ENCODE measurements around the gene CCDC27. TPM values are rescaled to one million over a fixed set of nuclear protein-coding genes. Genes with fewer than 3 reads are reported as not detected.
"Not testable (repeated sequence)": the region's sequence is repeated elsewhere in the genome, so short reads cannot be mapped to it uniquely, and the experiment has no call there.

The CCDC27 gene
- total RNA-seq, 1 experiment from 2014 or later = not detected

GRCh38 chr1:3746389-3746829 is 5.8 kb upstream of the CCDC27 start:
- peaks cover 11% of the 10 kb centered on the region for H3K4me1 ChIP-seq (replicated peaks)
- H3K27me3 ChIP-seq (replicated peaks) = peaks cover 8% of the 10 kb centered on the region; the same call in 1 of the 2 replicates
- peaks cover 4% of the 10 kb centered on the region; the same call in 1 of the 2 replicates for H3K36me3 ChIP-seq
- H3K27ac ChIP-seq = no peak overlapping the region
- H3K4me3 ChIP-seq = peak overlapping the region; percentile 56
- DNase-seq (ENCODE audit: low read depth in 1 of 2, low spot score in 2 of 2) = no peak
- no peaks in the 10 kb centered on the region for H3K9me3 ChIP-seq (replicated peaks)

DNA sequence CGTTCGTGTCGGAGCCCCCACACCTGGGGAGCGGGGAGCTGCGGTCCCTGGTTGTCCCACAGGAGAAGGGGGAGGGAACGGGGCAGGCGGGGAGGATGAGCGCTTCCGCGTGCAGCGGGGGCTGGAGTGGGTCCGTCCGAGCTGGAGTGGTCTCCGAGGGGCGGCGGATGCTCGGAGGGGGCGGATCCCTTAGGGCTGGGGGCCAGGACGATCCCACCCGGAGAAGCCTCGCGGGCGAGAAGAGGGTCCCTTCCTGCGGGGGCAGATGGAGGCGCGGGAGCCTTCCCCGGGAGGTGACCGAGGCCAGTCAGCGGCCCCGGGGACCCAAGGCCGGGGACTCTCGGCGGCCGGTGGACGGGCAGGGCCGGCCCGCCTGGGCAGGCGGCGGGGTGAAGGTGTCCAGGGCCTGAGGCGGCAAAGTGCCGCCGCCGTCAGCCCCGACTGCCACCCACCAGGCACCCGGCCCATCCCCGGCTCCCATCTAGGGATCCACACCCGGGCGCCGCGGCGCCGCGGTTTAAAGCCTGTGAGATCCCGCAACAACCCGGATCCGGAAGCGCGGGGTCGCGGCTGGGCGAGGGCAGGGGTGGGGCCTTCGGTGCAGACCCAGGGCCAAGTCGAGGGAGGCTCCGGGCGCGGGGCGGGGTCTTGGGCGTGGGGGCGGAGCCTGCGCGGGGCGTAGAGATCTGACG is 5.3 kb upstream of the CCDC27 start:
- peak; percentile 25 to 79 for DNase-seq (ENCODE audit: low read depth in 1 of 2, low spot score in 2 of 2)
- Histone ChIP-seq H3K27ac (no peak overlapping the region), H3K4me3 (peak overlapping the region; percentile 56)

GRCh38 chr1:3747522-3747848 is 4.8 kb upstream of the CCDC27 start:
- Histone ChIP-seq H3K4me1 (replicated peaks) (peaks cover 11% of the 10 kb centered on the region), H3K9me3 (replicated peaks) (no peaks in the 10 kb centered on the region), H3K27me3 (replicated peaks) (peaks cover 8% of the 10 kb centered on the region; the same call in 1 of the 2 replicates), H3K27ac (no peak overlapping the region), H3K36me3 (0 out of 2 replicates have a peak, but pooled peaks cover 2% of the 10 kb centered on the region), H3K4me3 (peak overlapping the region; percentile 56)
- no peak for DNase-seq (ENCODE audit: low read depth in 1 of 2, low spot score in 2 of 2)

More for the DNA sequence above, 5.3 kb upstream of the CCDC27 start:
- Histone ChIP-seq H3K9me3 (replicated peaks) (no peaks in the 10 kb centered on the region), H3K36me3 (peaks cover 2% of the 10 kb centered on the region; the same call in 1 of the 2 replicates), H3K4me1 (replicated peaks) (peaks cover 11% of the 10 kb centered on the region), H3K27me3 (replicated peaks) (peaks cover 8% of the 10 kb centered on the region; the same call in 1 of the 2 replicates)

GRCh38 chr1:3747903-3748302 is 4.3 kb upstream of the CCDC27 start:
- Histone ChIP-seq H3K36me3 (0 out of 2 replicates have a peak, but pooled peaks cover 2% of the 10 kb centered on the region), H3K27me3 (replicated peaks) (peaks cover 8% of the 10 kb centered on the region; the same call in 1 of the 2 replicates), H3K27ac (no peak overlapping the region), H3K4me1 (replicated peaks) (peaks cover 11% of the 10 kb centered on the region), H3K9me3 (replicated peaks) (no peaks in the 10 kb centered on the region), H3K4me3 (no peak overlapping the region)
- no peak for DNase-seq (ENCODE audit: low read depth in 1 of 2, low spot score in 2 of 2)

- H3K36me3 ChIP-seq; H3K4me3 ChIP-seq; H3K9me3 ChIP-seq (replicated peaks); H3K27me3 ChIP-seq (replicated peaks); H3K27ac ChIP-seq; DNase-seq (ENCODE audit: low read depth in 1 of 2, low spot score in 2 of 2): not testable (repeated sequence)
- peaks cover 11% of the 10 kb centered on the region for H3K4me1 ChIP-seq (replicated peaks)
Measured at GRCh38 chr1:3748316-3748900, 3.8 kb upstream of the CCDC27 start.

DNA sequence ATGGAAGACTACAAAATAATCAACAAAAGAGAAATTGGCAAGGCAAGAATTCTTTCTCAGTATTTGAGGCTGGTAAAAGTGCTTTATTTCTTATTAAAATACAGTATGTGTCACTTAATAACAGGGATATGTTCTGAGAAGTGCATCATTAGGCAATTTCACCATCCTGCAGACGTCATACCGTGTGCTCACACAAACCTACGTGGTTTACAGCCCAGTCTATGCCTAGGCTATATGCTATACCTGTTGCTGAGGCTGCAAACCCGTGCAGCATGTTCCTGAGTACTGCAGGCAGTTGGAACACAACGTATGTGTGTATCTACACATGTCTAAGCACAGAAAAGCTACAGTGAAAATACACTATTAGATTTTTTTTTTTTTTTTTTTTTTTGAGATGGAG is 2.7 kb upstream of the CCDC27 start:
- DNase-seq (ENCODE audit: low read depth in 1 of 2, low spot score in 2 of 2) = no peak
- Histone ChIP-seq H3K27ac (no peak overlapping the region), H3K9me3 (replicated peaks) (no peaks in the 10 kb centered on the region), H3K4me3 (no peak overlapping the region), H3K27me3 (replicated peaks) (peaks cover 10% of the 10 kb centered on the region; the same call in 1 of the 2 replicates), H3K36me3 (0 out of 2 replicates have a peak, but pooled peaks cover 2% of the 10 kb centered on the region), H3K4me1 (replicated peaks) (peaks cover 11% of the 10 kb centered on the region)

DNA sequence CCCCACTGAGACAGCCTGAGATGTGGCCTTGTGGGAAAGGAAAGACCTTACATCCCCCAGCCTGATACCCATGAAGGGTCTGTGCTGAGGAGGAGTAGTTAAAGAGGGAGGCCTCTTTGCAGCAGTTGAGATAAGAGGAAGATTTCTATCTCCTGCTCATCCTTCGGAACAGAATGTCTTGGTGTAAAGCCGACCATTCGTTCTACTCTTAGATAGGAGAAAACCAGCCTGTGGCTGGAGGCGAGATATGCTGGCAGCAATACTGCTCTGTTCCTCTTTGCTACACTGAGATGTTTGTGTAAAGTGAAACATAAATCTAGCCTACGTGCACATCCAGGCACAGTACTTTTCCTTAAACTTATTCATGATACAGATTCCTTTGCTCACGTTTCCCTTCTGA is 1.5 kb upstream of the CCDC27 start:
- H3K9me3 ChIP-seq (replicated peaks) = no peaks in the 10 kb centered on the region
- H3K36me3 ChIP-seq = 0 out of 2 replicates have a peak, but pooled peaks cover 2% of the 10 kb centered on the region
- H3K27me3 ChIP-seq (replicated peaks) = peaks cover 10% of the 10 kb centered on the region; the same call in 1 of the 2 replicates
- no peak overlapping the region for H3K4me3 ChIP-seq
- no peak for DNase-seq (ENCODE audit: low read depth in 1 of 2, low spot score in 2 of 2)
- no peak overlapping the region for H3K27ac ChIP-seq
- H3K4me1 ChIP-seq (replicated peaks) = peaks cover 11% of the 10 kb centered on the region

GRCh38 chr1:3753656-3754454 is 1.6 kb downstream of the CCDC27 start:
- H3K27ac ChIP-seq = no peak overlapping the region
- H3K4me3 ChIP-seq = no peak overlapping the region
- H3K4me1 ChIP-seq (replicated peaks) = no peaks in the 10 kb centered on the region
- DNase-seq (ENCODE audit: low read depth in 1 of 2, low spot score in 2 of 2) = no peak
- H3K9me3 ChIP-seq (replicated peaks) = no peaks in the 10 kb centered on the region
- H3K27me3 ChIP-seq (replicated peaks) = peaks cover 10% of the 10 kb centered on the region; the same call in 1 of the 2 replicates
- no peaks in the 10 kb centered on the region for H3K36me3 ChIP-seq

DNA sequence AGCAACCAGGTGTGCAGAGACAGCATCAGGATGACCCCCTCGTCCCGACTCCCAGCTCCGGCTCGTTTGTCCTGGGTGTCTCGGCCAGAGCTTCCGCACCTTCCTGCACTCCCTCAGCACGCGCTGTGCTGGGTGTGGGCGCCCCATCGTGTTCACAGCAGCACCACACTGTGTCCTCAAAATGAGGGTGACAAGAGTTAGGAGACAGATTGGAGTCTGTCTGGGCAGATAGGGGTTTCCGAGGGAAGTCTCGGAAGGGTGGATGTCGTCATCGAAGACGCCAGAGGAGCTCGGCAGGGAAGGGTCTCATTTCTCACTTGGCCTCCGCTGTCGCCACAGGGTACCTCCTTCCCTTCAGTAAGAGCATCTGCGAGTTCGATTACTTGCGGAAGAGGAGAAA is 4.1 kb downstream of the CCDC27 start:
- Histone ChIP-seq H3K36me3 (no peaks in the 10 kb centered on the region), H3K27ac (no peak overlapping the region), H3K4me3 (no peak overlapping the region), H3K4me1 (replicated peaks) (no peaks in the 10 kb centered on the region), H3K9me3 (replicated peaks) (no peaks in the 10 kb centered on the region), H3K27me3 (replicated peaks) (peaks cover 15% of the 10 kb centered on the region)
- DNase-seq (ENCODE audit: low read depth in 1 of 2, low spot score in 2 of 2) = no peak

DNA sequence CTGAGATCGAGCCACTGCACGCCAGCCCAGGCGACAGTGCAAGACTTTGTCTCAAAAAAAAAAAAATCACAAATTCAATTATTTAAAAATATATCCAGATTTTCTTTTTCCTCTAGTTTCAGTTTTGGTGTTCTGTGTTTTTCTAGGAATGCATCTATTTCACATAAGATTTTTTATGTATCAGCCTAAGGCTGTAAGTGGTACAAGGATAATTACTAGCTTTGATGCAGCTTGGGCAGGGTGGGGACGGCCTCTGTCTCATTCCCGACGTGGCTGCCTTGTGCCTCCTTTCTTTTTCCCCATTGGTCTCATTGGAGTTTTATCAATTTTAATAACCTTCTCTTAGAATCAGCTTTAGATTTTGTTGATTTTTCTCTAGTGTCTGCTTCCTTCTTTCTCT is 6.9 kb downstream of the CCDC27 start:
- Histone ChIP-seq H3K27ac (no peak overlapping the region), H3K36me3 (no peaks in the 10 kb centered on the region), H3K9me3 (replicated peaks) (no peaks in the 10 kb centered on the region), H3K4me3 (no peak overlapping the region), H3K27me3 (replicated peaks) (peaks cover 35% of the 10 kb centered on the region), H3K4me1 (replicated peaks) (no peaks in the 10 kb centered on the region)
- no peak for DNase-seq (ENCODE audit: low read depth in 1 of 2, low spot score in 2 of 2)

DNA sequence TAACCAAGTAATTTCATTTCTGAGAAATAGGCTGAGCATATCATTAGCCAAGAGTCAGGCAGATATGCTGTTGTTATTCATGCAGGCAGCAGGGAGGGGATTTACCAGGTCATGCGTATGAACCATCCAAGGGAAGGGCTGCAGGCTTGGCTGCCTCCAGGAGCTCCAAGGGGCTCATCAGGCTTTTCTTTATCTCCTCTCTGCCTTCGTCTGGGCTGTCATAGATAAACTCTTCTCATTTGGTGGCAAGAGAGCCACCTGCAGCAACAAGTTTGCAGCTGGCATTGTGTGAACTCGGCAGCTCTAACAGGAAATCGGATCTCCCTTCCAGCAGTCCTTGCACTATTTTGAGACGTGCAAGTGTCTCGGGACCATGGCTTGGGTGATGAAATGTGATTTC is 7.5 kb downstream of the CCDC27 start:
- no peak overlapping the region for H3K27ac ChIP-seq
- H3K27me3 ChIP-seq (replicated peaks) = peaks cover 41% of the 10 kb centered on the region
- no peaks in the 10 kb centered on the region for H3K4me1 ChIP-seq (replicated peaks)
- H3K9me3 ChIP-seq (replicated peaks) = no peaks in the 10 kb centered on the region
- H3K36me3 ChIP-seq = no peaks in the 10 kb centered on the region
- DNase-seq (ENCODE audit: low read depth in 1 of 2, low spot score in 2 of 2) = no peak
- H3K4me3 ChIP-seq = no peak overlapping the region

- peaks cover 52% of the 10 kb centered on the region for H3K27me3 ChIP-seq (replicated peaks)
Measured at GRCh38 chr1:3761296-3762010, 9.2 kb downstream of the CCDC27 start.

GRCh38 chr1:3762151-3762872 is 10.1 kb downstream of the CCDC27 start:
- Histone ChIP-seq H3K9me3 (replicated peaks) (no peaks in the 10 kb centered on the region), H3K27ac (no peak overlapping the region), H3K27me3 (replicated peaks) (peaks cover 52% of the 10 kb centered on the region), H3K4me3 (no peak overlapping the region), H3K36me3 (no peaks in the 10 kb centered on the region), H3K4me1 (replicated peaks) (no peaks in the 10 kb centered on the region)
- no peak for DNase-seq (ENCODE audit: low read depth in 1 of 2, low spot score in 2 of 2)

More at GRCh38 chr1:3761296-3762010, 9.2 kb downstream of the CCDC27 start:
- no peak overlapping the region for H3K4me3 ChIP-seq
- DNase-seq (ENCODE audit: low read depth in 1 of 2, low spot score in 2 of 2) = no peak
- no peaks in the 10 kb centered on the region for H3K9me3 ChIP-seq (replicated peaks)
- no peaks in the 10 kb centered on the region for H3K4me1 ChIP-seq (replicated peaks)
- H3K36me3 ChIP-seq = no peaks in the 10 kb centered on the region
- no peak overlapping the region for H3K27ac ChIP-seq

Measured in SJSA1 (cell line).